OCI-LY7 (cell line): ENCODE data around the gene GYG2. TPM values are rescaled to one million over a fixed set of nuclear protein-coding genes. Genes with fewer than 3 reads are reported as not detected.

Source experiments
- BruUV-seq: library from RNA; stranded (reverse); fragments of 400-500 nt; replicated peaks from 2 replicates; lab custom pipeline; 2021; lab: Mats Ljungman, UMichigan
- CTCF ChIA-PET: fragments of 300-600 bp; sonication (Branson Sonifier 250); formaldehyde crosslinking; loops from one replicate; lab custom pipeline; 2022; ENCODE audit warnings: antibody characterized with exemption; ENCODE audit not compliant: unreplicated experiment; lab: Charles Lee
- POLR2A ChIA-PET: fragments of 300-600 bp; sonication (Branson Sonifier 250); formaldehyde crosslinking; loops from one replicate; lab custom pipeline; 2022; ENCODE audit warnings: antibody characterized with exemption; lab: Charles Lee
- DNase-seq: peaks from one replicate; pipeline ENCODE4 v3.0.0-alpha.2; 2015; ENCODE audit warnings: low spot score
- H2AFZ ChIP-seq: fragments of 200-600 bp; sonication (generic), shearing (Covaris generic); 2 replicates; pipeline ENCODE4 v1.6.1; 2014; ENCODE audit warnings: mild to moderate bottlenecking, antibody characterized with exemption, low read length, moderate library complexity
- H3K27ac ChIP-seq: fragments of 200-600 bp; sonication (generic); 2 replicates; pipeline ENCODE4 v1.5.1; 2014; ENCODE audit warnings: mixed run types, low read depth, mild to moderate bottlenecking, moderate library complexity, low read length, inconsistent platforms; ENCODE audit not compliant: poor library complexity, severe bottlenecking
- H3K36me3 ChIP-seq: fragments of 200-600 bp; sonication (generic); 2 replicates; pipeline ENCODE4 v1.6.1; 2014; ENCODE audit warnings: mild to moderate bottlenecking, antibody characterized with exemption, low read length, moderate library complexity, mixed read lengths; ENCODE audit not compliant: insufficient read depth
- H3K4me1 ChIP-seq: fragments of 200-600 bp; sonication (generic); 2 replicates; pipeline ENCODE4 v1.5.1; 2014; ENCODE audit warnings: mild to moderate bottlenecking, low read length; ENCODE audit not compliant: insufficient read depth, poor library complexity, severe bottlenecking
- H3K4me2 ChIP-seq: fragments of 200-600 bp; sonication (generic); 2 replicates; pipeline ENCODE4 v1.6.1; 2014; ENCODE audit warnings: mild to moderate bottlenecking, low read length
- H3K4me3 ChIP-seq: fragments of 200-600 bp; sonication (generic); 2 replicates; pipeline ENCODE4 v1.5.1; 2014; ENCODE audit warnings: mild to moderate bottlenecking, low read depth, low read length; ENCODE audit not compliant: poor library complexity, severe bottlenecking
- H3K79me2 ChIP-seq: fragments of 200-600 bp; sonication (generic); 2 replicates; pipeline ENCODE4 v1.6.1; 2016; ENCODE audit warnings: low read depth, mild to moderate bottlenecking, low read length, moderate library complexity, mixed read lengths; ENCODE audit not compliant: insufficient read depth
- H3K9me2 ChIP-seq: fragments of 200-600 bp; sonication (generic); 2 replicates; pipeline ENCODE4 v1.6.1; 2016; ENCODE audit warnings: mild to moderate bottlenecking, low read length, mixed read lengths; ENCODE audit not compliant: insufficient read depth
- H3K9me3 ChIP-seq: fragments of 200-600 bp; sonication (generic); 2 replicates; pipeline ENCODE4 v1.6.1; 2014; ENCODE audit warnings: mild to moderate bottlenecking, mixed run types, low read length, mixed read lengths
- H4K20me1 ChIP-seq: fragments of 200-600 bp; sonication (generic); 2 replicates; pipeline ENCODE4 v1.6.1; 2014; ENCODE audit warnings: mild to moderate bottlenecking, antibody characterized with exemption, low read length, moderate library complexity, mixed read lengths; ENCODE audit not compliant: insufficient read depth
- EZH2phosphoT487 ChIP-seq: fragments of 200-600 bp; sonication (generic); IDR thresholded peaks from 2 replicates; pipeline ENCODE4 v1.6.1; 2018; ENCODE audit warnings: low read depth, borderline replicate concordance, mild to moderate bottlenecking, mixed run types, antibody characterized with exemption, low read length, moderate library complexity, mixed read lengths
- intact Hi-C: fragments of 100-400 bp; cut with micrococcal nuclease; formaldehyde crosslinking; loops from one replicate; pipeline ENCODE4 v1.10.0; 2022; ENCODE audit not compliant: unreplicated experiment
- total RNA-seq, 2 experiments: library from RNA; depleted of rRNA in 1 of 2; stranded (reverse); fragments of >200 nt in 1 of 2; shearing (Covaris generic) in 1 of 2; gene quantifications; 2 replicates each; pipeline ENCODE4 v1.2.3, GENCODE V29; 2014 to 2022
- TF ChIP-seq, protein P1 (sequence below): fragments of 200-600 bp; sonication (generic); conservative IDR thresholded peaks from 2 replicates; pipeline ENCODE4 v1.5.1; 2014; ENCODE audit warnings: mild to moderate bottlenecking, antibody characterized with exemption, low read length, moderate library complexity, mixed read lengths

GYG2 gene
- total RNA-seq, 2 experiments from 2014 or later = not detected

DNA sequence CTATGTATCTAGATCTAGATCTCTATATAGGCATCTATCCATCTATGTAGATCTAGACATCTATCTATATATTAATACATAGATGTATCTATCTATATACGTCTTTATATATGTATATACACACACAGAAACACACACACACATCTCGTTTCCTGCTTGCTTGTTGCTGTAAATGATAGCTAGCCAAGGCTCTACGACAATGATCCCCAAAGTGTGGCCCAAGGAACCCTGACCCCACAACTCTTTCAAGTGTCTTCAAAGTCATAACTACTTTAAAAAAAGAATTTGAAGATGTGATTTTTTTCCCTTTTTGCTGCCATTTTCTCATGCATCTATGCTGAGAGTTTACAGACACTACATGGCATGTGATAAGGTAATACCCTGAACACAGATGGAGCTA is 28.8 kb downstream of the GYG2 start:
- no peaks in the 10 kb centered on the region for H3K9me3 ChIP-seq
- intact Hi-C loops = no loop called here
- POLR2A ChIA-PET = no interaction called here

DNA sequence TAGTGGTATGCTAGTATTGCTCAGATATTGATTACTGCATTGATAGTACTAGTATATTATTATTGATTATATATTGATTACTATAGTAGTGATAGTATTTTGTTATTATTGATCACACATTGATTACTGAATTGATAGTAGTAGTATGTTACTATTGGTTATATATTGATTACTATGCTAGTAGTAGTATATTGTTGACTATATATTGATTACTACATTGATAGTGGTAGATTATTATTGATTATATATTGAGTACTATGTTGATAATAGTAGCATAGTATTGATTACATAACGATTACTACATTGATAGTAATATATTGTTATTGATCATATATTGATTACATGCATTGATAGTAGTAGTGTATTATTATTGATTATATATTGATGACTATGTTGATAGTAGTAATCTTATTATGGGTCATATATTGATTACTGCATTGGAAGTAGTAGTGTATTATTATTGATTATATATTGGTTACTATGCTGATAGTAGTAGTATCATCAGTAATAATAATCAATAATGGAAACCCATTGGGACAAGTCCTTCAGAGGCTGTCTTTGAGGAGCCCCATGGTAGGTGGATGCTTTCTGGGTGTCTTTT is 30.6 kb downstream of the GYG2 start:
- Histone ChIP-seq H3K4me1 (no peaks in the 10 kb centered on the region), H3K36me3 (no peaks in the 10 kb centered on the region), H2AFZ (no peak overlapping the region), H3K9me2 (no peaks in the 10 kb centered on the region), H4K20me1 (no peaks in the 10 kb centered on the region), H3K4me3 (no peak overlapping the region), H3K27ac (no peak overlapping the region), H3K79me2 (no peaks in the 10 kb centered on the region), H3K9me3 (no peaks in the 10 kb centered on the region), H3K4me2 (no peak overlapping the region)
- DNase-seq = no peak
- POLR2A ChIA-PET = no interaction called here
- intact Hi-C loops = no loop called here
- CTCF ChIA-PET = no interaction called here
- no TSS peak for BruUV-seq
- TF ChIP-seq, protein P1, sequence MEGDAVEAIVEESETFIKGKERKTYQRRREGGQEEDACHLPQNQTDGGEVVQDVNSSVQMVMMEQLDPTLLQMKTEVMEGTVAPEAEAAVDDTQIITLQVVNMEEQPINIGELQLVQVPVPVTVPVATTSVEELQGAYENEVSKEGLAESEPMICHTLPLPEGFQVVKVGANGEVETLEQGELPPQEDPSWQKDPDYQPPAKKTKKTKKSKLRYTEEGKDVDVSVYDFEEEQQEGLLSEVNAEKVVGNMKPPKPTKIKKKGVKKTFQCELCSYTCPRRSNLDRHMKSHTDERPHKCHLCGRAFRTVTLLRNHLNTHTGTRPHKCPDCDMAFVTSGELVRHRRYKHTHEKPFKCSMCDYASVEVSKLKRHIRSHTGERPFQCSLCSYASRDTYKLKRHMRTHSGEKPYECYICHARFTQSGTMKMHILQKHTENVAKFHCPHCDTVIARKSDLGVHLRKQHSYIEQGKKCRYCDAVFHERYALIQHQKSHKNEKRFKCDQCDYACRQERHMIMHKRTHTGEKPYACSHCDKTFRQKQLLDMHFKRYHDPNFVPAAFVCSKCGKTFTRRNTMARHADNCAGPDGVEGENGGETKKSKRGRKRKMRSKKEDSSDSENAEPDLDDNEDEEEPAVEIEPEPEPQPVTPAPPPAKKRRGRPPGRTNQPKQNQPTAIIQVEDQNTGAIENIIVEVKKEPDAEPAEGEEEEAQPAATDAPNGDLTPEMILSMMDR = no peak
- no peak for TF ChIP-seq EZH2phosphoT487

More for the DNA sequence above, 28.8 kb downstream of the GYG2 start:
- H3K36me3 ChIP-seq = no peaks in the 10 kb centered on the region
- no peak overlapping the region for H3K4me3 ChIP-seq
- H2AFZ ChIP-seq = no peak overlapping the region
- DNase-seq = no peak
- H3K4me1 ChIP-seq = no peaks in the 10 kb centered on the region
- CTCF ChIA-PET = no interaction called here
- no peaks in the 10 kb centered on the region for H3K79me2 ChIP-seq
- no peaks in the 10 kb centered on the region for H3K9me2 ChIP-seq
- H3K27ac ChIP-seq = no peak overlapping the region
- no TSS peak for BruUV-seq
- no peak for TF ChIP-seq EZH2phosphoT487
- TF ChIP-seq, protein P1 = no peak
- no peaks in the 10 kb centered on the region for H4K20me1 ChIP-seq
- no peak overlapping the region for H3K4me2 ChIP-seq

GRCh38 chrX:2862404-2862803 is 33.7 kb downstream of the GYG2 start:
- BruUV-seq = no TSS peak
- no peak overlapping the region for H3K27ac ChIP-seq
- DNase-seq = no peak

More at GRCh38 chrX:2862404-2862803, 33.7 kb downstream of the GYG2 start:
- H3K4me3 ChIP-seq = no peak overlapping the region
- H3K9me3 ChIP-seq = no peaks in the 10 kb centered on the region
- no peaks in the 10 kb centered on the region for H4K20me1 ChIP-seq
- no peaks in the 10 kb centered on the region for H3K36me3 ChIP-seq
- no peaks in the 10 kb centered on the region for H3K9me2 ChIP-seq
- intact Hi-C loops = no loop called here
- ChIA-PET CTCF (no interaction called here), POLR2A (no interaction called here)
- no peaks in the 10 kb centered on the region for H3K79me2 ChIP-seq
- H3K4me1 ChIP-seq = no peaks in the 10 kb centered on the region
- no peak overlapping the region for H2AFZ ChIP-seq
- TF ChIP-seq EZH2phosphoT487 = no peak
- TF ChIP-seq, protein P1 = no peak
- no peak overlapping the region for H3K4me2 ChIP-seq
